Measurements from ENCODE around the gene SLC39A9.

SLC39A9 gene
- 62.8 to 96.6 (median 79.1) reads per million in 4 experiments for total RNA-seq

GRCh38 chr14:69398053-69398817 is at the start of gene SLC39A9, which contains the start of gene ERH:
Gene SLC39A9, plus strand, starts transcription at chr14:69398692. Its CDS starts 678 bp downstream, at chr14:69399370.
Gene ERH, minus strand, starts transcription at chr14:69398299. Its CDS starts 66 bp downstream, at chr14:69398233.
- DNase-seq, result peak; percentile 90

GRCh38 chr14:69349091-69349777 is 49.3 kb upstream of the SLC39A9 start:
- DNase-seq, result no peak

GRCh38 chr14:69350892-69351291 is 47.6 kb upstream of the SLC39A9 start:
- DNase-seq, result no peak

- DNase-seq, result no peak
Measured at GRCh38 chr14:69351385-69351784, 47.1 kb upstream of the SLC39A9 start.

- DNase-seq, result no peak
Measured at GRCh38 chr14:69351911-69352310, 46.6 kb upstream of the SLC39A9 start.

GRCh38 chr14:69353168-69353567 is 45.3 kb upstream of the SLC39A9 start:
- no peak for DNase-seq

- no peak for DNase-seq
Measured at GRCh38 chr14:69354383-69355153, 43.9 kb upstream of the SLC39A9 start.

- DNase-seq, result no peak
Measured at GRCh38 chr14:69355154-69355597, 43.3 kb upstream of the SLC39A9 start.

GRCh38 chr14:69355607-69356281 is 42.7 kb upstream of the SLC39A9 start:
- DNase-seq, result no peak

- no peak for DNase-seq
Measured at GRCh38 chr14:69356903-69357543, 41.5 kb upstream of the SLC39A9 start.

GRCh38 chr14:69357544-69358200 is 40.8 kb upstream of the SLC39A9 start:
- no peak for DNase-seq

- no peak for DNase-seq
Measured at GRCh38 chr14:69358233-69358963, 40.1 kb upstream of the SLC39A9 start.

- DNase-seq, result no peak
Measured at GRCh38 chr14:69358966-69359365, 39.5 kb upstream of the SLC39A9 start.

GRCh38 chr14:69360438-69361108 is 37.9 kb upstream of the SLC39A9 start:
- no peak for DNase-seq

GRCh38 chr14:69363055-69363454 is 35.4 kb upstream of the SLC39A9 start:
- DNase-seq, result no peak

- DNase-seq, result no peak
Measured at GRCh38 chr14:69363964-69364363, 34.5 kb upstream of the SLC39A9 start.

GRCh38 chr14:69364378-69364777 is 34.1 kb upstream of the SLC39A9 start:
- no peak for DNase-seq

- DNase-seq, result no peak
Measured at GRCh38 chr14:69366069-69366468, 32.4 kb upstream of the SLC39A9 start.

GRCh38 chr14:69366761-69367160 is 31.7 kb upstream of the SLC39A9 start:
- no peak for DNase-seq

- no peak for DNase-seq
Measured at GRCh38 chr14:69368381-69368780, 30.1 kb upstream of the SLC39A9 start.

All from effector CD8-positive, alpha-beta T cell (primary cell).